Testis (tissue), 3 donors: ENCODE measurements around the gene KLRF1. TPM values are rescaled to one million over a fixed set of nuclear protein-coding genes. Genes with fewer than 3 reads are reported as not detected.

Experiments used
- DNase-seq: peaks from one replicate; pipeline ENCODE4 v3.0.0-alpha.2; 2019
- H3K27ac ChIP-seq, 2 donors: fragments of 200-600 bp; sonication (generic); one replicate each; pipeline ENCODE4 v1.5.1; 2019
- H3K27me3 ChIP-seq: fragments of 200-600 bp; sonication (generic); one replicate; pipeline ENCODE4 v1.5.1; 2019
- H3K36me3 ChIP-seq: fragments of 200-600 bp; sonication (generic); one replicate; pipeline ENCODE4 v1.5.1; 2017; ENCODE audit warnings: low read depth; ENCODE audit errors: missing control alignments
- H3K4me1 ChIP-seq: fragments of 200-600 bp; sonication (generic); one replicate; pipeline ENCODE4 v1.5.1; 2019
- H3K4me3 ChIP-seq, 2 donors: fragments of 200-600 bp; sonication (generic); one replicate each; pipeline ENCODE4 v1.5.1; 2017 to 2019
- H3K9me3 ChIP-seq: fragments of 200-600 bp; sonication (generic); one replicate; pipeline ENCODE4 v1.5.1; 2017
- CTCF ChIP-seq, 3 experiments: fragments of 450-650 bp in 2 of 3; fragments of 200-600 bp in 1 of 3; sonication (generic) in 1 of 3; IDR thresholded peaks; one replicate each; pipeline ENCODE4 v1.5.1; 2016 to 2019; ENCODE audit warnings: antibody characterized with exemption in 3 of 3, mild to moderate bottlenecking in 2 of 3, moderate library complexity in 1 of 3
- POLR2A ChIP-seq: fragments of 450-650 bp; IDR thresholded peaks from one replicate; pipeline ENCODE4 v1.6.1; 2017; ENCODE audit warnings: antibody characterized with exemption, mild to moderate bottlenecking, moderate library complexity
- WGBS, 2 donors: methylation state at CpG; one replicate each; pipeline ENCODE4 v1.1.5; 2018; 5-methylcytosine and 5-hydroxymethylcytosine counted together
- intact Hi-C: fragments of 100-400 bp; cut with DNase I; formaldehyde crosslinking; loops from one replicate; pipeline ENCODE4 v1.15.1; 2023; ENCODE audit warnings: low total_unique reads
- polyA plus RNA-seq: library from polyadenylated mRNA; stranded (reverse); fragments of 350-450 nt; fragmentation: Illumina TruSeq; extraction: RNeasy Lipid Tissue Mini Kit (QIAGEN cat#74804); gene quantifications from one replicate; pipeline ENCODE4 v1.2.3, GENCODE V29; 2014; ENCODE audit warnings: low read depth, low replicate concordance; ENCODE audit not compliant: insufficient read depth
- total RNA-seq, 2 donors: library from RNA; depleted of rRNA; stranded (reverse); fragments of >200 nt; gene quantifications; one replicate each; pipeline ENCODE4 v1.2.3, GENCODE V29; 2016

The KLRF1 gene
- total and polyA plus RNA-seq, 3 donors from 2014 or later: 0.43 to 1.2 (median 1.0) TPM

GRCh38 chr12:9829483-9829882 is 2.2 kb downstream of the KLRF1 start:
- DNase-seq: no peak
- no peaks in the 10 kb centered on the region for H3K36me3 ChIP-seq
- 72 to 86% methylated on average over 3 of the region's 3 CpGs for whole genome bisulfite sequencing, 2 donors
- H3K27me3 ChIP-seq: no peaks in the 10 kb centered on the region
- no peaks in the 10 kb centered on the region for H3K9me3 ChIP-seq
- H3K4me1 ChIP-seq: no peaks in the 10 kb centered on the region
- intact Hi-C loops: no loop called here
- H3K4me3 ChIP-seq: no peak overlapping the region
- TF ChIP-seq POLR2A: no peak
- TF ChIP-seq CTCF (IDR thresholded peaks at IDR 0.05): no peak
- no peak overlapping the region for H3K27ac ChIP-seq

GRCh38 chr12:9829982-9830381 is 2.7 kb downstream of the KLRF1 start:
- no peak for DNase-seq
- intact Hi-C loops: no loop called here
- Histone ChIP-seq H3K36me3 (no peaks in the 10 kb centered on the region), H3K27ac (no peak overlapping the region), H3K9me3 (no peaks in the 10 kb centered on the region), H3K4me3 (no peak overlapping the region), H3K4me1 (no peaks in the 10 kb centered on the region), H3K27me3 (no peaks in the 10 kb centered on the region)
- TF ChIP-seq POLR2A: no peak
- no peak for TF ChIP-seq CTCF (IDR thresholded peaks at IDR 0.05)
- 76 to 83% methylated on average over 5 of the region's 5 CpGs for WGBS, 2 donors

GRCh38 chr12:9831720-9832119 is 4.4 kb downstream of the KLRF1 start:
- H3K36me3 ChIP-seq: no peaks in the 10 kb centered on the region
- H3K4me3 ChIP-seq: no peak overlapping the region
- H3K27me3 ChIP-seq: no peaks in the 10 kb centered on the region
- intact Hi-C loops: no loop called here
- H3K27ac ChIP-seq: no peak overlapping the region
- H3K4me1 ChIP-seq: no peaks in the 10 kb centered on the region
- no peak for DNase-seq
- TF ChIP-seq CTCF (IDR thresholded peaks at IDR 0.05) (no peak), POLR2A (no peak)
- no peaks in the 10 kb centered on the region for H3K9me3 ChIP-seq
- 61 to 63% methylated on average over 3 of the region's 3 CpGs for WGBS, 2 donors

GRCh38 chr12:9843407-9843806 is 16.1 kb downstream of the KLRF1 start:
- no peak for DNase-seq
- Histone ChIP-seq H3K9me3 (no peaks in the 10 kb centered on the region), H3K4me3 (no peak overlapping the region), H3K4me1 (no peaks in the 10 kb centered on the region), H3K36me3 (no peaks in the 10 kb centered on the region), H3K27ac (no peak overlapping the region), H3K27me3 (no peaks in the 10 kb centered on the region)
- WGBS, 2 donors: 80 to 86% methylated on average over 3 of the region's 3 CpGs
- intact Hi-C loops: no loop called here
- TF ChIP-seq POLR2A: no peak
- TF ChIP-seq CTCF (IDR thresholded peaks at IDR 0.05): no peak

- Histone ChIP-seq H3K27me3 (no peaks in the 10 kb centered on the region), H3K9me3 (no peaks in the 10 kb centered on the region), H3K27ac (no peak overlapping the region), H3K36me3 (no peaks in the 10 kb centered on the region), H3K4me3 (no peak overlapping the region), H3K4me1 (no peaks in the 10 kb centered on the region)
- intact Hi-C loops: no loop called here
- TF ChIP-seq POLR2A (no peak), CTCF (IDR thresholded peaks at IDR 0.05) (no peak)
- DNase-seq: no peak
- 72 to 88% methylated on average over 3 to 5 of the region's 5 CpGs for WGBS, 2 donors
These were observed 21.6 kb downstream of the KLRF1 start for GRCh38 chr12:9848899-9849298.
